ENCODE results near the gene KIFC3. TPM values are rescaled to one million over a fixed set of nuclear protein-coding genes. Genes with fewer than 3 reads are reported as not detected.

Gene KIFC3
- total RNA-seq, 1 donor from 2014 or later: 27.6 TPM

- peaks cover 5% of the 10 kb centered on the region for H3K36me3 Mint-ChIP-seq (ENCODE audit: insufficient read depth)
- no peak for DNase-seq (ENCODE audit: low spot score, unreplicated experiment)
- H3K9me3 Mint-ChIP-seq (ENCODE audit: low read depth): no peaks in the 10 kb centered on the region
- H3K4me3 Mint-ChIP-seq (ENCODE audit: low read depth): no peak overlapping the region
- H3K4me1 Mint-ChIP-seq (ENCODE audit: low read depth): no peaks in the 10 kb centered on the region
- no peak overlapping the region for H3K27ac Mint-ChIP-seq
- TF ChIP-seq, protein P1, sequence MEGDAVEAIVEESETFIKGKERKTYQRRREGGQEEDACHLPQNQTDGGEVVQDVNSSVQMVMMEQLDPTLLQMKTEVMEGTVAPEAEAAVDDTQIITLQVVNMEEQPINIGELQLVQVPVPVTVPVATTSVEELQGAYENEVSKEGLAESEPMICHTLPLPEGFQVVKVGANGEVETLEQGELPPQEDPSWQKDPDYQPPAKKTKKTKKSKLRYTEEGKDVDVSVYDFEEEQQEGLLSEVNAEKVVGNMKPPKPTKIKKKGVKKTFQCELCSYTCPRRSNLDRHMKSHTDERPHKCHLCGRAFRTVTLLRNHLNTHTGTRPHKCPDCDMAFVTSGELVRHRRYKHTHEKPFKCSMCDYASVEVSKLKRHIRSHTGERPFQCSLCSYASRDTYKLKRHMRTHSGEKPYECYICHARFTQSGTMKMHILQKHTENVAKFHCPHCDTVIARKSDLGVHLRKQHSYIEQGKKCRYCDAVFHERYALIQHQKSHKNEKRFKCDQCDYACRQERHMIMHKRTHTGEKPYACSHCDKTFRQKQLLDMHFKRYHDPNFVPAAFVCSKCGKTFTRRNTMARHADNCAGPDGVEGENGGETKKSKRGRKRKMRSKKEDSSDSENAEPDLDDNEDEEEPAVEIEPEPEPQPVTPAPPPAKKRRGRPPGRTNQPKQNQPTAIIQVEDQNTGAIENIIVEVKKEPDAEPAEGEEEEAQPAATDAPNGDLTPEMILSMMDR (IDR thresholded peaks at IDR 0.05; ENCODE audit: unreplicated experiment): no peak
- no peaks in the 10 kb centered on the region for H3K27me3 Mint-ChIP-seq
Measured at GRCh38 chr16:57766714-57767348, 35.5 kb downstream of the KIFC3 start.

DNA sequence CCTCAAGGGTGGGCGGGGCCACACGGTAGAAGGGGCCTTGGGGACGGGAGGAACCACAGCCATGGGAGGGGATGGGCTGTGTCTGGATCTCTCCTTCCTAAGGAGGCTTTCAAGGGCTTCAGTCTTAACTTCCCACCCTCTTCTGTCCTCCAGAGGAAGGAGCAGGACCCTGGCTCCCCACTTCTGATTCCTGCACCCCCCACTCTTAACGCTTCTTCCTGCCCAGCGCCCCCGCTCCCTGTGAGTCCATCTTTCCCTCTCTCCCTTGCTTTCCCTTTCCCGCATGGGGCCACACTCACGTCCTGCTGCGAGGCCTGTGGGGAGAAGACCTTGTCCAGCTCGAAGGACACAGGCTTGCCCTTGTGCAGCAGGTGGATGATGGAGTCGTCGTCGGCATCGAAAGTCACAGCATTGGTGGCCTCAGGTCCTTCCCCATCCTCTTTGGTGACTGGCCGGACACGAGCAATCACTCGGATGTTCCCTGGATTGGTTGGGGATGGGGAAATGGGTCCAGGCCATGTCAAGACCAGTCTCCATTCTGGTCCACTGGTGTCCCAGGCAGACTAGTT, 37.0 kb downstream of the KIFC3 start:
- Mint-ChIP-seq H3K4me3 (ENCODE audit: low read depth) (no peak overlapping the region), H3K27me3 (no peaks in the 10 kb centered on the region), H3K9me3 (ENCODE audit: low read depth) (no peaks in the 10 kb centered on the region), H3K27ac (no peak overlapping the region), H3K4me1 (ENCODE audit: low read depth) (no peaks in the 10 kb centered on the region), H3K36me3 (ENCODE audit: insufficient read depth) (peaks cover 5% of the 10 kb centered on the region)
- DNase-seq (ENCODE audit: low spot score, unreplicated experiment): no peak
- TF ChIP-seq, protein P1 (IDR thresholded peaks at IDR 0.05; ENCODE audit: unreplicated experiment): no peak

- H3K4me1 Mint-ChIP-seq (ENCODE audit: low read depth): no peaks in the 10 kb centered on the region
- no peak overlapping the region for H3K4me3 Mint-ChIP-seq (ENCODE audit: low read depth)
- H3K27me3 Mint-ChIP-seq: no peaks in the 10 kb centered on the region
- H3K27ac Mint-ChIP-seq: no peak overlapping the region
- H3K36me3 Mint-ChIP-seq (ENCODE audit: insufficient read depth): peaks cover 8% of the 10 kb centered on the region
- no peak for DNase-seq (ENCODE audit: low spot score, unreplicated experiment)
- TF ChIP-seq, protein P1 (IDR thresholded peaks at IDR 0.05; ENCODE audit: unreplicated experiment): no peak
- H3K9me3 Mint-ChIP-seq (ENCODE audit: low read depth): no peaks in the 10 kb centered on the region
Measured at GRCh38 chr16:57764341-57765159, 37.7 kb downstream of the KIFC3 start.

DNA sequence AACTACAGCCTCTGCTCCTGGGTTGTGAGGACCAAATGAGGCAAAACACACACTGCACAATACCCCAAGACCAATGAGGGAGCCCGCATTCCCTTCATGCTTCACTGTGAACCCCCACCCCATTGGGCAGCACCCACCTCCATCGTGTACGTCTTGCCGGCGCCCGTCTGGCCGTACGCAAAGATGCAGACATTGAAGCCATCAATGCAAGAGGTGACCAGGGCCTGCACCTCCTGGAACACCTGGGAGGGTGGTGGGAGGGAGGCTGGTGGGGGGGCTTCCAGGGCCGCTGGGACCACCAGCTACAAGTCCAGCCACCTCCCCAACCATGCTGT, 38.3 kb downstream of the KIFC3 start:
- Mint-ChIP-seq H3K9me3 (ENCODE audit: low read depth) (no peaks in the 10 kb centered on the region), H3K27me3 (no peaks in the 10 kb centered on the region), H3K36me3 (ENCODE audit: insufficient read depth) (peaks cover 8% of the 10 kb centered on the region), H3K4me3 (ENCODE audit: low read depth) (no peak overlapping the region), H3K4me1 (ENCODE audit: low read depth) (no peaks in the 10 kb centered on the region), H3K27ac (no peak overlapping the region)
- TF ChIP-seq, protein P1 (IDR thresholded peaks at IDR 0.05; ENCODE audit: unreplicated experiment): no peak
- DNase-seq (ENCODE audit: low spot score, unreplicated experiment): no peak

DNA sequence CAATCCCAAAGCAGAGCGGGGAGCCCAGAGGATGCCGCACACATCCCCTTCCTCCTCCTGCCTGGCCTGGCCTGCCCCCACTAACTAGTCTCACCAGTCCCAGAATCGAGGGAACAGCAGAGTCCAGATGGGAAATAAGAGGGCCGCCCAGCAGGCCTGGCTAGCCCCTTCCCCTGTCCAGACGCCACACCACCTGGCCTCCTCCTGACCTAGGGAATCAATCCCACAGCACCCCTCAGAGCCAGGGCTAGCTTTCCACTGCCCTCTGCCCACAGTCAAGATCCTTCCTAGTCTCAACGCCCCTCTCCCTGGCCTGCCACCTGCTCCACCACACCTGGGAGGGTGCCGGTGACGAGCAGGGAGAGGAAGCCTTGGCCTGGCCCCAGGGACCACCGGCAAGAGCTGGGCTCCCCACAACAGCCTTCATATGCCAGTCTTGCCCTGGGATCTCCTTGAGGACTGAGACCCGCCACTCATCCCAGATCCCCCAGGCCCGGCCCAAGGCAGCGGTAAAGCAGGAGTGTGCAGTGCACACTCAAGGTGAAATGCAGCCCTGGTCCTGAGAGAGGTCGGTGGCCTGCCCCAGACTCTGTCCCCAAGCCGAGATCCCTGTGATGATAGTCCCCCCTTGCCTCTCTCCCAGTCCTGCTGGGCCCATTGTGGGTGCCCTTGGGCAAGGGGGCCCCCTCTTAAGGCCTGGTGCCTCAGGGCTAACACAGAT, 38.8 kb downstream of the KIFC3 start:
- Mint-ChIP-seq H3K4me1 (ENCODE audit: low read depth) (no peaks in the 10 kb centered on the region), H3K27ac (no peak overlapping the region), H3K4me3 (ENCODE audit: low read depth) (no peak overlapping the region), H3K36me3 (ENCODE audit: insufficient read depth) (peaks cover 8% of the 10 kb centered on the region), H3K9me3 (ENCODE audit: low read depth) (no peaks in the 10 kb centered on the region), H3K27me3 (no peaks in the 10 kb centered on the region)
- TF ChIP-seq, protein P1 (IDR thresholded peaks at IDR 0.05; ENCODE audit: unreplicated experiment): no peak
- DNase-seq (ENCODE audit: low spot score, unreplicated experiment): no peak
